Putamen (tissue), 1 donor: ENCODE data around the gene PKNOX1.
"Not testable (repeated sequence)": the region's sequence is repeated elsewhere in the genome, so short reads cannot be mapped to it uniquely, and the experiment has no call there.

Experiments used
- DNase-seq: peaks from one replicate; pipeline ENCODE4 v3.0.0-alpha.2; 2016; ENCODE audit warnings: low spot score

The PKNOX1 gene

GRCh38 chr21:42983869-42984268 is 9.5 kb downstream of the PKNOX1 start:
- DNase-seq: no peak

GRCh38 chr21:42986125-42986783 is 11.9 kb downstream of the PKNOX1 start:
- DNase-seq: no peak

GRCh38 chr21:42988236-42988965 is 14.0 kb downstream of the PKNOX1 start:
- no peak for DNase-seq

GRCh38 chr21:42989370-42989769 is 15.0 kb downstream of the PKNOX1 start:
- DNase-seq: not testable (repeated sequence)

GRCh38 chr21:42989816-42990650 is 15.7 kb downstream of the PKNOX1 start:
- no peak for DNase-seq

GRCh38 chr21:42991992-42992740 is 17.8 kb downstream of the PKNOX1 start:
- no peak for DNase-seq

- no peak for DNase-seq
Observed at GRCh38 chr21:42993051-42993712, 18.8 kb downstream of the PKNOX1 start.

GRCh38 chr21:42997053-42997452 is 22.7 kb downstream of the PKNOX1 start:
- no peak for DNase-seq

- not testable (repeated sequence) for DNase-seq
Observed at GRCh38 chr21:42997983-42998382, 23.6 kb downstream of the PKNOX1 start.

GRCh38 chr21:42999152-42999551 is 24.8 kb downstream of the PKNOX1 start:
- DNase-seq: not testable (repeated sequence)

GRCh38 chr21:43000041-43000440 is 25.7 kb downstream of the PKNOX1 start:
- not testable (repeated sequence) for DNase-seq

GRCh38 chr21:43001316-43001715 is 27.0 kb downstream of the PKNOX1 start:
- no peak for DNase-seq

GRCh38 chr21:43004926-43005325 is 30.6 kb downstream of the PKNOX1 start:
- no peak for DNase-seq

GRCh38 chr21:43005635-43006034 is 31.3 kb downstream of the PKNOX1 start:
- DNase-seq: no peak

GRCh38 chr21:43006051-43006873 is 31.9 kb downstream of the PKNOX1 start:
- not testable (repeated sequence) for DNase-seq

GRCh38 chr21:43006874-43007208 is 32.5 kb downstream of the PKNOX1 start:
- no peak for DNase-seq

- DNase-seq: no peak
Observed at GRCh38 chr21:43012596-43012995, 38.2 kb downstream of the PKNOX1 start.

GRCh38 chr21:43015906-43016540 is 41.7 kb downstream of the PKNOX1 start:
- no peak for DNase-seq

GRCh38 chr21:43016728-43017127 is 42.4 kb downstream of the PKNOX1 start:
- no peak for DNase-seq

GRCh38 chr21:43018519-43018918 is 44.2 kb downstream of the PKNOX1 start:
- DNase-seq: no peak
